Ishikawa (cell line): ENCODE data around the gene TBC1D22A.

Source experiments
- EGR1 ChIP-seq: IDR thresholded peaks from 2 replicates; pipeline ENCODE4 v1.6.1; 2012
- EP300 ChIP-seq: IDR thresholded peaks from 2 replicates; pipeline ENCODE4 v1.6.1; 2012; ENCODE audit warnings: borderline replicate concordance
- FOXM1 ChIP-seq: IDR thresholded peaks from 2 replicates; pipeline ENCODE4 v1.6.1; 2012; ENCODE audit warnings: low read depth, borderline replicate concordance
- MAX ChIP-seq: IDR thresholded peaks from 2 replicates; pipeline ENCODE4 v1.6.1; 2012
- RAD21 ChIP-seq: IDR thresholded peaks from 2 replicates; pipeline ENCODE4 v1.6.1; 2012; ENCODE audit warnings: low read depth
- REST ChIP-seq: IDR thresholded peaks from 2 replicates; pipeline ENCODE4 v1.6.1; 2012; ENCODE audit warnings: low read depth, mild to moderate bottlenecking
- TAF1 ChIP-seq: IDR thresholded peaks from 2 replicates; pipeline ENCODE4 v1.6.1; 2012; ENCODE audit warnings: low read depth, mild to moderate bottlenecking
- TEAD4 ChIP-seq: IDR thresholded peaks from 2 replicates; pipeline ENCODE4 v1.6.1; 2012
- YY1 ChIP-seq: IDR thresholded peaks from 2 replicates; pipeline ENCODE4 v1.6.1; 2012; ENCODE audit warnings: low read depth
- ZBTB7A ChIP-seq: IDR thresholded peaks from 2 replicates; pipeline ENCODE4 v1.6.1; 2012; ENCODE audit warnings: low read depth

- TF ChIP-seq FOXM1 (no peak), RAD21 (no peak), EP300 (no peak), EGR1 (no peak), YY1 (no peak), REST (no peak), MAX (no peak), TAF1 (no peak), TEAD4 (no peak), ZBTB7A (no peak)
Observed at GRCh38 chr22:47122441-47123000, 360.1 kb downstream of the TBC1D22A start.
